ENCODE measurements around the gene PI4K2A. TPM values are rescaled to one million over a fixed set of nuclear protein-coding genes. Genes with fewer than 3 reads are reported as not detected.

The PI4K2A gene
- total and polyA plus RNA-seq, 2 of the 13 experiments (the other 11 are each of a cell fraction or from before 2014, with no cell fraction given), result 10.9 to 14.3 TPM

DNA sequence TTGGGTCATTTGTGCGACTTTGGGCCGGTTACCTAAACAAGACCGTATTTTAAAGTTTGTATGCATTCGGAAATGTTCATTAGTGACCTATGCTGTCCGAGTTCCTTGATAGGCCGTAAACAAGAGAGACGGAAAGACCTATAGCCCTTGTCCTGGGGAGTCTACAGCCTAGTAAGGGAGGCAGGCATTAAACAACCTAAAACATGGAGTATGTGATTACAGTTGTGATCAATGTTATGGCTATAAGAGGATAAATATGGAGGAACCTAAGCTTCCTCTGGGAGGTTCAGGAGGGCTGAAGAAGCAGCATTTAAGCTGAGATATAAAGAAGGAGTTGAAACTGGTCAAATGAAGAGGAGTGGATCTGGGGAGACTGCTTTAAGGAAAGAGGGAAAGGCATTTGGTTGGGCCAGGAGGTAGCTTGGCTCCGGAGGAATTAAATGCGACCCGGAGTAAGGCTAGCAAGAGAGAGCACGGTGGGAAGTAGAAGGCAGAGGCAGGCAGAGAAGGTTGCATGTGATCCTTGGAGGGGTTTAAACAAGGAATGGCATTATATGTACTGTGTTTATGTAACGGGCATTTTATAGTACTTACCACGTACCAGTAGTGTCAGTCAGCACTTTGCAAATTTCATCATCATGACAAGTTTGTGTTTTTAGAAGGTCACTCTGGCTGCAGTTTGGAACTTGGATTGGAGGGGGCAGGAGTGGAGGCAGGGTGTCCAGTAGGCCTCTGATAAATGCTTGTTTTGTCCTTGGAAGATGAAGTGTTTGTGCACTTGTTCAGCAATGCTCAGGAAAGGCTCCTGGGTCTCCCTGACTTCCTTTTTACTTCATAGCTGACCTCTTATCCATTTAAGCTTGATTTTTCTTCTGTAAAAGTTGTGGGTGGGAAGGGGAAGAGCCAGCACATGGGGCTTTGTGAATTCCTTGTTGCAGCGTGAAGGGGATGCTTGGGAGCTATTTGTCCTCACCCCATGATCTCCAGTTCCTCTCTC lies 47.6 kb downstream of the PI4K2A start (continued):
- TF ChIP-seq EP300 (IDR thresholded peaks at IDR 0.05; ENCODE audit: low read depth in 2 of 2, low read length in 2 of 2) (0 out of 4 replicates have a peak, but pooled peaks of 1 of the 2 experiments have one; percentile 13), EP300 (CRISPR knock-in tag; IDR thresholded peaks at IDR 0.05; ENCODE audit: borderline replicate concordance) (no peak), GLI4 (CRISPR knock-in tag; IDR thresholded peaks at IDR 0.05; ENCODE audit: borderline replicate concordance) (peak; percentile 53; the same call in 1 of the 2 replicates), KLF6 (CRISPR knock-in tag; IDR thresholded peaks at IDR 0.05) (0 out of 2 replicates have a peak, but pooled peaks have one; percentile 8), LCORL (IDR thresholded peaks at IDR 0.05) (no peak), LCORL (CRISPR knock-in tag; IDR thresholded peaks at IDR 0.05) (no peak), ZNF792 (CRISPR knock-in tag; IDR thresholded peaks at IDR 0.05) (no peak), ZNF616 (CRISPR knock-in tag; IDR thresholded peaks at IDR 0.05; ENCODE audit: low read depth) (no peak), JDP2 (CRISPR knock-in tag; IDR thresholded peaks at IDR 0.05; ENCODE audit: borderline replicate concordance) (no peak), SRF (IDR thresholded peaks at IDR 0.05; ENCODE audit: low read depth, low read length) (no peak), ZSCAN22 (CRISPR knock-in tag; IDR thresholded peaks at IDR 0.05) (no peak), ZNF678 (CRISPR knock-in tag; IDR thresholded peaks at IDR 0.05) (no peak), ZNF512B (CRISPR knock-in tag; IDR thresholded peaks at IDR 0.05; ENCODE audit: borderline replicate concordance) (no peak), TAF1 (CRISPR knock-in tag; IDR thresholded peaks at IDR 0.05) (no peak), KMT2A (CRISPR knock-in tag; IDR thresholded peaks at IDR 0.05) (no peak), PAWR (CRISPR knock-in tag; IDR thresholded peaks at IDR 0.05; ENCODE audit: borderline replicate concordance) (no peak), ELF4 (CRISPR knock-in tag; IDR thresholded peaks at IDR 0.05; ENCODE audit: borderline replicate concordance) (0 out of 2 replicates have a peak, but pooled peaks have one; percentile 33), GPBP1L1 (CRISPR knock-in tag; IDR thresholded peaks at IDR 0.05) (no peak), PLRG1 (conservative IDR thresholded peaks at IDR 0.05) (no peak), ZBTB46 (CRISPR knock-in tag; IDR thresholded peaks at IDR 0.05; ENCODE audit: borderline replicate concordance) (no peak)
- TF ChIP-seq, protein P1, sequence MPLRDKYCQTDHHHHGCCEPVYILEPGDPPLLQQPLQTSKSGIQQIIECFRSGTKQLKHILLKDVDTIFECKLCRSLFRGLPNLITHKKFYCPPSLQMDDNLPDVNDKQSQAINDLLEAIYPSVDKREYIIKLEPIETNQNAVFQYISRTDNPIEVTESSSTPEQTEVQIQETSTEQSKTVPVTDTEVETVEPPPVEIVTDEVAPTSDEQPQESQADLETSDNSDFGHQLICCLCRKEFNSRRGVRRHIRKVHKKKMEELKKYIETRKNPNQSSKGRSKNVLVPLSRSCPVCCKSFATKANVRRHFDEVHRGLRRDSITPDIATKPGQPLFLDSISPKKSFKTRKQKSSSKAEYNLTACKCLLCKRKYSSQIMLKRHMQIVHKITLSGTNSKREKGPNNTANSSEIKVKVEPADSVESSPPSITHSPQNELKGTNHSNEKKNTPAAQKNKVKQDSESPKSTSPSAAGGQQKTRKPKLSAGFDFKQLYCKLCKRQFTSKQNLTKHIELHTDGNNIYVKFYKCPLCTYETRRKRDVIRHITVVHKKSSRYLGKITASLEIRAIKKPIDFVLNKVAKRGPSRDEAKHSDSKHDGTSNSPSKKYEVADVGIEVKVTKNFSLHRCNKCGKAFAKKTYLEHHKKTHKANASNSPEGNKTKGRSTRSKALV (CRISPR knock-in tag; IDR thresholded peaks at IDR 0.05), result peak; percentile 1; the same call in 1 of the 2 replicates
